TTC549 (cell line): ENCODE results near the gene PER2.
"Not testable (repeated sequence)": the region's sequence is repeated elsewhere in the genome, so short reads cannot be mapped to it uniquely, and the experiment has no call there.

Experiments used
- FAIRE-seq: peaks from 2 replicates; lab custom pipeline; 2012; peaks lifted over from hg19 to GRCh38; lab: Jason Lieb, UNC

The PER2 gene, protein sequence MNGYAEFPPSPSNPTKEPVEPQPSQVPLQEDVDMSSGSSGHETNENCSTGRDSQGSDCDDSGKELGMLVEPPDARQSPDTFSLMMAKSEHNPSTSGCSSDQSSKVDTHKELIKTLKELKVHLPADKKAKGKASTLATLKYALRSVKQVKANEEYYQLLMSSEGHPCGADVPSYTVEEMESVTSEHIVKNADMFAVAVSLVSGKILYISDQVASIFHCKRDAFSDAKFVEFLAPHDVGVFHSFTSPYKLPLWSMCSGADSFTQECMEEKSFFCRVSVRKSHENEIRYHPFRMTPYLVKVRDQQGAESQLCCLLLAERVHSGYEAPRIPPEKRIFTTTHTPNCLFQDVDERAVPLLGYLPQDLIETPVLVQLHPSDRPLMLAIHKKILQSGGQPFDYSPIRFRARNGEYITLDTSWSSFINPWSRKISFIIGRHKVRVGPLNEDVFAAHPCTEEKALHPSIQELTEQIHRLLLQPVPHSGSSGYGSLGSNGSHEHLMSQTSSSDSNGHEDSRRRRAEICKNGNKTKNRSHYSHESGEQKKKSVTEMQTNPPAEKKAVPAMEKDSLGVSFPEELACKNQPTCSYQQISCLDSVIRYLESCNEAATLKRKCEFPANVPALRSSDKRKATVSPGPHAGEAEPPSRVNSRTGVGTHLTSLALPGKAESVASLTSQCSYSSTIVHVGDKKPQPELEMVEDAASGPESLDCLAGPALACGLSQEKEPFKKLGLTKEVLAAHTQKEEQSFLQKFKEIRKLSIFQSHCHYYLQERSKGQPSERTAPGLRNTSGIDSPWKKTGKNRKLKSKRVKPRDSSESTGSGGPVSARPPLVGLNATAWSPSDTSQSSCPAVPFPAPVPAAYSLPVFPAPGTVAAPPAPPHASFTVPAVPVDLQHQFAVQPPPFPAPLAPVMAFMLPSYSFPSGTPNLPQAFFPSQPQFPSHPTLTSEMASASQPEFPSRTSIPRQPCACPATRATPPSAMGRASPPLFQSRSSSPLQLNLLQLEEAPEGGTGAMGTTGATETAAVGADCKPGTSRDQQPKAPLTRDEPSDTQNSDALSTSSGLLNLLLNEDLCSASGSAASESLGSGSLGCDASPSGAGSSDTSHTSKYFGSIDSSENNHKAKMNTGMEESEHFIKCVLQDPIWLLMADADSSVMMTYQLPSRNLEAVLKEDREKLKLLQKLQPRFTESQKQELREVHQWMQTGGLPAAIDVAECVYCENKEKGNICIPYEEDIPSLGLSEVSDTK (N-terminal part only)

DNA sequence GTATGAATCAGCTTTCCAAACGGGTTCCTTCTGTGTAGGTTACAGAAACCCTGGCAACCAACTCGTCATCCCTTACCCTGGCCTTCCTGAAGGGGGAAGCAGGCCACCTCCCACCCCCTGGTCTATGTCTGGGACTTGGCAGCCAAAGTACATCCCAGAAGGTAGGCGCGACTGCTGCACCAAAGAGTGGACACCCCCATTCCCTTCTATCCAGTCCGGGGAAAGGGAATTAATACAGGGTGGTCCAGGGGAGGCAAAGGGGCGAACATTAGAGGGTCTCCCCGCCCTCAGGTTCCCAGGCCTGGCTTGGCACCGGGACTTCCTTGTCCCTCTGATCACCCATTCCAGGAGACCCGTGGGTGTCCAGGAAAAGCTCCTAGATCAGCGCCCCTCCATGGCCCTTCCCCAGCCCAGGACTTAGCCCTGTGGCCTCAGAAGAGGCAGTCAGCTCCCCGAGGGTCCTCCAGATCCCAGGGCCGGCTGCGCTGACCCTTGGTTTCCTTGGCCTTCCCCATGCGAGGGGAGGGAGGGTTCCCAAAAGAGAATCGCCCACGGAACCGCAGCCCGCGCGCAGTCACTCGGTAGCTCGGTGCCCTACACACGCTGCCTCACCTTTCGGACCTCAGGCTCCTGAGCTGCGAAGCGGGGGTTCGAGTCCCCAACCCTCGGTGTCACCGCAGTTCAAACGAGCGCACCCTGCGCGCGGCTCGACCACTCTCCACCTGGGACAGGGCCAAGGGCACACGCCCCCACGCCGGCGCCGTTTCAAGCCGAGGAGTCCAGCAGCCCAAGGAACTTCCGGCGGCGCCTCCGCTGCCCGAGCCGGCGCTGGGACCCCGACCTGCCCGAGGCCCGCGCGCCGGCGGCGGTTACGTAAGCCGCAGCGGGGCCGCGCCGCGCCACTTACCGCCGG is at the start of gene PER2:
Gene PER2, minus strand, starts transcription at position 874 of the 913 bp plus-strand sequence. CDS start 10,674 bp downstream, outside the sequence.
- no peak for FAIRE-seq

DNA sequence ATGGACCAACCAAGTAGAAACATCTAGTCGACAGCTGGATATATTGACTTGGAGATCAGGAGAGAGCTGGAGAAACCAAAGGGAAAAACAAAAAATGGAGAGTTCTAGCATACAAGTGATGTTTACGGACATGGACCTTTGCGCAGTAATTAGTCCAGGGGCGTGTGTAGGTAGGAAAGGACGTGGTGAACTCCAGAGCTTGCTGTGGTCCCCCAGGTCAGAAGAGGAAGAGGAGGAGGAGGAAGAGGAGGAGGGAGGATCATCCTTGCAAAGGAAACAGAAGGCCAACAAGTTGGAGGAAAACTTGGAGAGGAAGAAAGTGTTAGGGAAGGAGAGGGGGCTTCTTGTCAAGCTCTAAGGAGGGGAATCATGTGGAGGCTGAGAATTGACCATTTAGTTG is 49.4 kb upstream of the PER2 start:
- no peak for FAIRE-seq

DNA sequence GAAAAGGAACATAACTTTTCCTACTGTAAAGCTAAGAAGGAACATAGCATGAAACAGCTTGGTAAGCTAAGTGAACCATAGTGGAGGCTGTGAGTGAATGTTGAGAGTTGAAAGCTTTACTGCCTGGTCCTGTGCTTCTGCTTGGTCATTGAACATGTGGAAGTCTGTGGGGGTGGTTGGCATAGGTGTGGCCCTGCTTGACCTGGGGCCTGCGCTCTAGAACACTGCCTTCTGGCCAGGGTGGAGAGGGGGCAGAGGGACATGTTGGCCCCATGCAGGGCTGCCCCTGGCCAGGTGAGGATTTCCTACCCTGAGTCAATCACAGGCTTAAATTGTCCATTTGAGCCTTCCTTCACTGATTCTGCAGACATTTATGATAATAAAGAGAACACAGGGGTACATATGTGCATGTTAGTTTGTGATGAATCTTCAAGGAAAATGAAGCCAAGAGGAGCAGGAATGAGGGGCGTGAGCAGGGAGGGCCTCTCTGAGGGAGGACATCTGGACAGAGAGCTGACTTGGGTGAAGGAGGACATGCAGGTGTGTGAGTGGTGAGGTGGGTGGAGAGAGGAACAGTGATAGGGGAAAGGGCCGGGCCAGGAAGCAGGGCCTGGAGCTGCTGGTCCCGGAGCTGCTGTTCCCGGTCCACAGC is 48.5 kb upstream of the PER2 start:
- no peak for FAIRE-seq

DNA sequence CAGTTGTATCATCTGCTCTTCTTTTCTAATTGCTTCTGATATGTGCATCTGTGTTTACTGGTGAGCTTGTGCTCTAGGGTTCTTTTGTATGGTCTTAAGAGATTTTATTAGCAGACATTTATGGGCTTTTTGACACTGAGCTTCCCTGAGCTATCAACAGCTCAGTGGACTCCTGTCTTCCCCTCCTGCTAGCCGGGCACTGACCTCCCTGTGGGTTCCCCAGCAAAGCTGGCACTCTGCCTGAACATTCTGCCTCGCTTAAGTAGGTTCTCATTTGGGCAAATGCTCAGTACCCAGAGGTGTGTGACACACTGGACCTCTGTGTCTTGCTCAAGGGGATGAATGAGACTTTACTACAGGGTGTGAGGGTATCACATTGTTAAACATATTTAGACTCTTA is 47.7 kb upstream of the PER2 start:
- FAIRE-seq, result no peak

DNA sequence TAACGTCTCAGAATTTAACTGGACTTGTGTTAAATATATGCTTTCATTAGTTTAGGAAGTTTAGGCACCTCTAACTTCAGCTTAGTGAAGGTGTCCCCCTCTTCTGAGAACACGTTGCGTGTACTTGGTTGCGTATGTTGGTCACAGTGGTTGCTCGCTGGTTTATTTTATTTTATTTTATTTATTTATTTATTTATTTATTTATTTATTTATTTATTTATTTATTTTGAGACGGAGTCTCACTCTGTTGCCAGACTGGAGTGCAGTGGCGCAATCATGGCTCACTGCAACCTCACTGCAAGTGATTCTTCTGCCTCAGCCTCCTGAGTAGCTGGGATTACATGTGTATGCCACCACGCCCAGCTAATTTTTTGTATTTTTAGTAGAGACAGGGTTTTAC is 47.2 kb upstream of the PER2 start:
- not testable (repeated sequence) for FAIRE-seq

DNA sequence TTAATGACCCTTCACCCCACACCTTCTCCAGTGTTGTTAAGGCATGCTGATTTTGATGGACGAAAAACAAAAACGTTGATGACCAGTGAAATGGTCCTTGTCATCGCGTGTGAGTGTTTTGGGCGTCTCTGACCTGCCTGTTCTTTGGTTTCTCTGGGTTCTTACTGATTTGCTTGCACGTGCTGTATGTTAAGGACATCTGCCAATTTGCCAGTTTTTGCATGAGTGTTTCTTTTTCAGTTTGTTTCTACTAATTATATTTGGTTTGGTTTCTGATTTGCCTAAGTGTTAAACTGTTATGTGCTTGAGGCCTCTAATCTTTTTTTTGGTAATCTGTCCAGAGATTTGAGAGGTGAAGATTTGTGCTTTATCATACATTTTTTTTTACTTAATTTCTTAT is 46.5 kb upstream of the PER2 start:
- FAIRE-seq, result no peak

DNA sequence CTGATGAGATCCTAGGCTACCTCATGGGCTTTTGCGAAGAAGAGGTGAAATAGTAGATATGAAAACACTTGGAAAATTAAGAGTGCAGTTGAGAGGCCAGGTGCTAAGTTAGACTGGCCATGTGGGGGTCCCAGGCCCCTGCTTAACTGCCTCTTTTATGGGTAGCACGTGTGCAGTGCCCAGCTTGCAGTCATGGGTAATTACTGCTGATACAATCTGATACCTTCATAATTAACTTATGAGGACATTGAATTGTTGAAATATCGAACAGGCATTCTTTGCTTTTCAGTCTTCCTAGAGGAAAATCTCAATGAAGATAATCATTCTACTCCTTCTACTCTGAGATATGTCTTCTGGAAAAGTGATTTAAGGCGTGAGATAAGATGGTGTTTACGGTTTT is 43.5 kb upstream of the PER2 start:
- no peak for FAIRE-seq

DNA sequence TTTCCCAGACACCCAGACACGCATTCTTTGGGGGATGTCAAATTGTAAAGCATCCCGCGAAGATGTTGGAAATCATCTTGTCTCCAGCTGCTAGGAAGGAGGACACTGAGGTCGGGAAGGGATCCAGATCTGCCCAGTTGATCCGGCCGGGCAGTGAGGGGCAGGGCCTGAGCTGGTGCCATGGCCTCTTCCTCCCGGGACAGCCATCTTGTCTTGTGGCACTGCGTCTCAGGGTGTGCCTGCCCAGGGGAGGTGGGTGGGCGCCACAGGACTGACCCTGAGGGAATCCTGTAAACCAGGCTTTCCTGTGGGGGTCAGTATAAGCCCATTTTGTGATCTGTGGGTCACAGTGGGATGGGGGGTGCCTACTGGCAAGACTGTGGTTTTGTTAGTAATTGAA is 42.0 kb upstream of the PER2 start:
- no peak for FAIRE-seq

DNA sequence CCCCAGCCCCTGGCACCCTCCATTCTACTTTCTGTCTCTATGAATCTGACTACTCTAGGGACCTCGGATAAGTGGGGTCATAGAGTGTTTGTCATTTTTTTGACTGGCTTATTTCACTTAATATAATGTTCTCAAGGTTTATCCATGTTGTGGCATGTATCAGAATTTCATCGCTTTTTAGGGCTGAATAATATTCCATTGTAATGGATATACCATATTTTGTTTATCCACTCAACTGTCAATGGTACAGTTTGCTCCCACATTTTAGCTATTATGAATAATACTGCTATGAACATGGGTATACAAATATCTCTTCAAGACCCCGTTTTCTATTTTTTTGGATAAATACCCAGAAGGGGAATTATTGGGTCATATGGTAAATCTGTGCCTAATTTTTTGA is 39.3 kb upstream of the PER2 start:
- no peak for FAIRE-seq

DNA sequence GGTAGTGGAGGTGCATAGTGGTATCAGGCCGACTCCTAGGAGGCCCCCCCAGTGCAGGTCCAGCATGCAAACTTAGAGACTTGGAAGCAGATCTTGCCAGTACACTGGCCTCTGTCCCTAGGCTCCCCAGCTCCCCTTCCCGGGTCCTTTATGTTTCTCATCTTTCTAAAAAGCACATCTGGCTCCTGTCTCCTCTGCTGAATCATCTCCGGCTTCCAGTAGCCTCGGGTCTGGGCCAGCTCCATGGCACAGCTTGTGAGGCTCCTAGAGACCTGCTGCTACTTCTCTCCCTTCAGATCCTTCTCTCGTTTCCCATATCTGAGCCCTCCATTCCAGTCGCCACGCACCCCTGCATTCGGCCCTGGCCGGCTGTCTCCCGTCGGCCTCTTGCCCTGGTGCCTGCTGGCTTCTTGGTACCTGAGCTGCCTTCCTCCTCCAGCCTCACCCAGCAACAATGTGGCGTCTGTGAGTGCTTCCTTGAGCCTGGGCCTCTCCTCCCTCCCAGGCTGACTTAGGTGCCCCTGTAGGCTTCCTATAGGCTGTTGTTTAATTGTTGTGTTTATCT is 38.5 kb upstream of the PER2 start:
- no peak for FAIRE-seq

DNA sequence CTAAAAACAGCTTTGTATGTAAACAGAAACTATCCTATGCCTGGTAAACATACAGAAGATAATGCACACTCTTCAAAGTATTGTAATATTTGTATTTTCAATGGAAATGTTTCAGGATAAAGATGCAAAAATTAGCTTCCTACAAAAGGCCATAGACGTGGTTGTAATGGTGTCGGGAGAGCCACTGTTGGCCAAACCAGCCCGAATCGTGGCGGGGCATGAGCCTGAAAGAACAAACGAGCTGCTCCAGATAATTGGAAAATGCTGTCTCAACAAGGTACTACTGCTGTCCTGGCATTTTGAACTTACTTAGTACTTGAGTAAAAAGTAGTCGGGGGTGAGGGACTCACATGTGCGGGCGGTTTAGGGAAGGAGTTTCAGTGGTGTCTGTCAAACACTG is 37.3 kb upstream of the PER2 start:
- FAIRE-seq, result no peak

DNA sequence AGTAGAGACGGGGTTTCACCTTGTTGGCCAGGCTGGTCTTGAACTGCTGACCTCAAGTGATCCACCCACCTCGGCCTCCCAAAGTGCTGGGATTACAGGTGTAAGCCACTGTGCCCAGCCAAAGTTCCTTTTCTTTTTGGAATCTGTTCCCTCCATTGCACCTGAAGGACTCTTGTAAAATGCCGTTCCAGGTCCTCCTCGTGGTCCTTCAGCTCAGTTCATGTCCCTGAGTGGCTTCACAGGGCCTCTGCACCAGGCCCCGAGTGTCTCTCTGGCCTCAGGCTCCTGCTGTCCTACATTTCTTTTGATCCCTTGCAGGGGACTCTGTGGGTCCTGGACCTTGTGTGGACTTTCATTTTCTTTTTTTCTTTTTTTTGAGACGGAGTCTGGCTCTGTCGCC is 35.8 kb upstream of the PER2 start:
- FAIRE-seq, result not testable (repeated sequence)

DNA sequence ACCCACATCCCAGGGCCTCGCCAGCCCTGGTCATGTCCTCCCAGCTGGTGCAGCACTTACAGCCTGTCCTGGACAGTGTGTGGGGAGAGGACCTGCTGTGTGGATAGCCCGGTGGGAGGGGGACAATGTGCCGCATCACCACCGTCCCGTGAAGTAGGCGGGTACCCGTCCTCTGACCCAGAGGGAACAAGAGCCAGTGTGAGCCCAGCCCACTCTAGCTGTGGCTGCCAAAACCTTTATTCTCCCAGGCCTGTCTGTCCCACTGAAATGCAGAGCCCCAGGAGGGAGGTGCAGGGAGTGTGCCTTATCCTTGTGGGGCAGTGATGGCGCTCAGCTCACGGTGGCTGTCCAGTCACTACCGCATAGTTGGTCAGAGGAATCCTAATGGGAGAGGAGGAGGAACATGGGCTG is 33.6 kb upstream of the PER2 start:
- FAIRE-seq, result no peak

DNA sequence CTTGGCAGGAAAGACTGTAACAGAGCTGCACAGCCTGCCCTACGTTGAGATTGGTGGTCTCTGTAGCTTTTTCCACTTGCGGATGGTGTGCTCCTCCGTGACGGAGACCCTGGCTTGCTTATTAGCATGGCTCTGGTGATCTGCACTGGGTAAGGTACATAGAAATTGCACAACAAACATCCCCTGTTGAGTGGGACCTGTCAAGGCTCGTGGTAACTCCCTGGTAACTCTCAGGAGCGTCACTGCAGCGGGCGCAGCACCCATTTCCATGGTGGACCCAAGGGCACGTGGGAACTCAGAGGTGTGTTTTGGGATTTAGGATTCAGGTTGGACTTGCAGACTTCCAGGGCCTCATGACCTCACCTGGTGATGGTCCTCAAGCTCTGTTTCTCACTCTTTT is 33.1 kb upstream of the PER2 start:
- no peak for FAIRE-seq

DNA sequence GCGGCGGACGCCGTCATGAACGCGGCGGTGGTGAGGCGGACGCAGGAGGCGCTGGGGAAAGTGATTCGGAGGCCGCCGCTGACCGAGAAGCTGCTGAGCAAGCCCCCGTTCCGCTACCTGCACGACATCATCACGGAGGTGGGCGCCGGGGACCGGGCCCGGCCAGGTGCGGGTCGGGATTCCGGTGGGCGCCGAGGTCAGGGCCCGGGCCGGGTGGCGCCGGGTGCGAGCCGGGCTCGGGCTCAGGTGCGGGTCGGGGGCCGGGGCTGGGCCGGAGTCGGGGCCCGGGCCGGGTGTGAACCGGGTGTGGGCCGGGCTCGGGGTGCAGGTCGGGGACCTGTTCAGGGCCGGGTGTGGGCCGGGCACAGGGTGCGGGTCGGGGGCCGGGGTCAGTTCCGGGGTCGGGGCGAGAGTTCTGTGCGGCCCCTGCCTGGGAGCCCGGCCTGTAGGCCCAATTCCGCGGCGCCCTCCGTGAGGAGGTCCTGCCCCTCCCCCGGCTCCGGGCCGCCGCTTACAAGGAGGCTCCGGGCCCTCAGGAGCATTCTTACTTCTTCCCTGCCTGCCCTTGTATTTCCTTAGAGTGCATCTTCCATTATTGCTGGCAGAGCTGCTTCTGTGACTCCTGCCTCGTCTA is 32.4 kb upstream of the PER2 start:
- no peak for FAIRE-seq

DNA sequence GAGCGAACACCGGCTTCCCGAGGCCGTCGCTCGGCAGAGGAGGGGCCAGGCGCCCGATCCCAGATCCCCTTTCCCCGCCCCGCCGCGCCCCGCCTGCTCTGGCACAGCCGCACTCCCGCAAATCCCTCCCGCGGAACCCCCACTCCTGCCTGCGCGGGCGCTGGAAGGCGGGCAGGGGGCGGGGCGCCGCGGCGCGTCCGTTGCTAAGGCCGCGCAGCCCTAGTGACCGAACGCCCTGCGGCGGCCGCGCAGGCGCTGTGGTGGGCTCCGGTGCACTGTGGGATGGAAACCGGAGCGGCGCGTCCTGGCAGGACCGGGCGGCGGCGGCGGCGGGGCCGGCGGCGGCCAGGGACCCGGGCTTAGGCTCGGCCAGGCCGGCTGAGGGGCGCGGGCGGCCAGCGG is 31.8 kb upstream of the PER2 start, which contains the start of gene TRAF3IP1:
Gene TRAF3IP1, plus strand, starts transcription at position 273 of the 402 bp plus-strand sequence. CDS start 145 bp downstream, outside the sequence.
- no peak for FAIRE-seq

DNA sequence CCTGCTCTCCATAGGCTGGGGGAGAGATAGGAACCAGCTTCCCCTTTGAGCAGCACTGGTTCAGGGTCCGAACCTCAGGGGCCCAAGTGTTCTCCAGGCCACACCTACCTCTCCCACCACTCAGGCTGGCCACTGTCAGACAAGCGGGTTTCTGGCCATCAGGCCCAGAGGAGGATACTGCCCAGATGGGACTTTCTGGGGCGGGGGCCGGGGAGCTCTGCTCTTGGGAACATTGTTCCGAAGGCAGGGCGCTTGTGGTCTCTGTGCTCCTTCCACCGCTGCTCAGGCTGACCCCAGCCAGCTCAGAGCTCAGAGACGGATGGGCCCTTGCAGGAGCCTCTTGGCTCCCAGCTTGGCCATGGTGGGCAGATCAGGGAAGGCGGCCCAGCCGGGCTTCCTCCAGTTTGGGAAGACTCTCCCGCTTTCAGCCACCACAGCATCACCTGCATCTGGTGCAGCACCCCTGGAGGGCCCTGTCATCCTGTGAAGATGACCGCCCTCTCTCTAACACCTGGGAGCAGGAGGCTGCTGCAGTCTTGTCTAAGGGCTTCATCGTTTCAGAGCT is 26.7 kb upstream of the PER2 start:
- no peak for FAIRE-seq

DNA sequence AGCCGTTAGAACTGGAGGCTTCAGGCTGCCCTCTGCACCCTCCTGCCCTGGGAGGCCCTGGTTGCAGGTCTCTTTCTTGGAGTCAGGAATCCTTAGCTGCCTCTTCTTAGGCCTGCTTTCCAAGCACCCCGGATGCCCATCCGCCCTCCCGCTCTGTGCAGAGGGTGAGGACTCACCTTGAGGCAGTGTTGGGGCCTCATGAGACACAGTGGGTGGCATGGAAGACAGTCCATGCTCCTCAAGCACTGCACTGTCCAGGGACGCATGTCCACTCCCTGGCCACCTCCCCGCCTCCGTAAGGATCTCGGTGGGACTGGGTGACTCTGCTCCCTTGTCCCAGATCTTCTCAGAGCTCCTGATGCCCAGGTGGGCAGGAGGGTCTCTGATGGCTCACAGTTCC is 26.2 kb upstream of the PER2 start:
- no peak for FAIRE-seq

DNA sequence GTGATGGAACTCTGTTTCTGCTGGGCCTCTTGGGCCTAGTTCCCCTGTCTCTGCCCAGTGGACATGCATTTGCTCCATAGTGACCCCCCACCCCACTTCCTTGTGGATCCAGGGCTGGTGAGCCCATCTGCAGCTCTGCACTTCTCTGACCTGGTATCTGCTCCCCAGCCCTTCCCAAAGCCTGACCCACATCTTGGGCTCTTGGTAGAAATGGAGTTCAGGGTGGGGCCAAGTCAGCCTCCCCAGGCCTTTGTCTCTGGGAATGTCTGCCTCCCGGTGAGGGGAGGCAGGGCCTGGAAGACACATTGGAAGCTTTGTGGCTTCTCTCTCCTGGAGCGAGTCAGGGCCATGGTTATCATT is 25.6 kb upstream of the PER2 start:
- no peak for FAIRE-seq
